GM18861 (cell line): ENCODE results near the gene SHISAL1.
"Not testable (repeated sequence)": the region's sequence is repeated elsewhere in the genome, so short reads cannot be mapped to it uniquely, and the experiment has no call there.

Experiments
- ATAC-seq: cut with Tn5 transposase; IDR thresholded peaks from one replicate; pipeline ENCODE4 v1.9.1; 2021; ENCODE audit not compliant: unreplicated experiment

The SHISAL1 gene

GRCh38 chr22:44329179-44329796, 16.5 kb upstream of the SHISAL1 start:
- no peak for ATAC-seq

- ATAC-seq: no peak
These were observed 16.0 kb upstream of the SHISAL1 start for GRCh38 chr22:44328762-44329161.

- ATAC-seq: no peak
These were observed 15.6 kb upstream of the SHISAL1 start for GRCh38 chr22:44328326-44328725.

- ATAC-seq: no peak
These were observed 13.7 kb upstream of the SHISAL1 start for GRCh38 chr22:44326491-44326885.

GRCh38 chr22:44325718-44326490, 13.2 kb upstream of the SHISAL1 start:
- no peak for ATAC-seq

- ATAC-seq: not testable (repeated sequence)
These were observed 10.5 kb upstream of the SHISAL1 start for GRCh38 chr22:44323140-44323790.

- no peak for ATAC-seq
These were observed 6.9 kb upstream of the SHISAL1 start for GRCh38 chr22:44319685-44320084.

- ATAC-seq: no peak
These were observed 6.0 kb upstream of the SHISAL1 start for GRCh38 chr22:44318751-44319150.

- ATAC-seq: no peak
These were observed 5.3 kb upstream of the SHISAL1 start for GRCh38 chr22:44317886-44318637.

GRCh38 chr22:44317123-44317444, 4.3 kb upstream of the SHISAL1 start:
- no peak for ATAC-seq

GRCh38 chr22:44316393-44317122, 3.8 kb upstream of the SHISAL1 start:
- no peak for ATAC-seq

- no peak for ATAC-seq
These were observed 1.8 kb upstream of the SHISAL1 start for GRCh38 chr22:44314425-44315067.

GRCh38 chr22:44313385-44314006, 745 bp upstream of the SHISAL1 start:
- no peak for ATAC-seq

GRCh38 chr22:44311855-44312170, 938 bp downstream of the SHISAL1 start:
- ATAC-seq: no peak

- ATAC-seq: no peak
These were observed 1.5 kb downstream of the SHISAL1 start for GRCh38 chr22:44311104-44311854.

- no peak for ATAC-seq
These were observed 3.1 kb downstream of the SHISAL1 start for GRCh38 chr22:44309647-44310046.

GRCh38 chr22:44309137-44309536, 3.6 kb downstream of the SHISAL1 start:
- no peak for ATAC-seq

- no peak for ATAC-seq
These were observed 5.1 kb downstream of the SHISAL1 start for GRCh38 chr22:44307509-44308169.

GRCh38 chr22:44305888-44306287, 6.9 kb downstream of the SHISAL1 start:
- no peak for ATAC-seq
